GM19043 (cell line): Measurements from ENCODE around the gene GPR39.

Experiments used
- ATAC-seq: cut with Tn5 transposase; IDR thresholded peaks from one replicate; pipeline ENCODE4 v1.9.1; 2021; ENCODE audit warnings: low read depth; ENCODE audit not compliant: unreplicated experiment

Gene GPR39

DNA sequence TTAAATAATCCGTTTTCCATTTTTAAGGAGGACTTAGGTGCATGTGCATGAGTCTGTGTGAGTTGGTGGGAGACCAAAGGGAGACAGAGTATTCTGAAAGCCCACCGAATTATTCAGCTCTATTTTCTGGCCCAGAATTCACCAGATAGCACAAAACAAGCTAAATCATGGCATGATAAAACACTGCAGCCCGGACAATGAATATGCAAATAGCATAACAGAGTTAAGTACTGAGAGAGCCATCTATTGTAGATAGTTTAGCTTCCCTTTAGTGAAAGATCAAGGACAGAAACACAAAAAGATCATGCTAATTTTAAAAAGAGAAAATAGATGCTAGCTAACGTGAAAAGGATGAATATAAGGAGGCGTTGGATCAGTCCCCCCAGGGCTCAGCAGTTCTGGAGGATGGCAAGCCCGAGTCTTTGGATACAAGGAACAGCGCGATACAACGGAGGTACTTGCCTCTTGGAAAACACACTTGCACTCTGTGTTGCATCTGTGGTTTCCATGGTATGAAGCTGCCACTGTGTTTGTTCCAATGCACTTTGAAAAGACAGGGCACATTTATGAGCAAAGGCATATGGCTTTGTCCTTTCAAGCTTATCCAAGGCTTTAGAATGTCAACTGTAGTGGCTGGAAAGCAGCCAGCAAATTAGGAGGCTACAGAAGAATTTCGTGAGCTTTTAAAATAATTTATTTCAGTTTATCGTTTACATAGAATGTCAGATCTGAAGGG, 133.5 kb downstream of the GPR39 start:
- no peak for ATAC-seq

DNA sequence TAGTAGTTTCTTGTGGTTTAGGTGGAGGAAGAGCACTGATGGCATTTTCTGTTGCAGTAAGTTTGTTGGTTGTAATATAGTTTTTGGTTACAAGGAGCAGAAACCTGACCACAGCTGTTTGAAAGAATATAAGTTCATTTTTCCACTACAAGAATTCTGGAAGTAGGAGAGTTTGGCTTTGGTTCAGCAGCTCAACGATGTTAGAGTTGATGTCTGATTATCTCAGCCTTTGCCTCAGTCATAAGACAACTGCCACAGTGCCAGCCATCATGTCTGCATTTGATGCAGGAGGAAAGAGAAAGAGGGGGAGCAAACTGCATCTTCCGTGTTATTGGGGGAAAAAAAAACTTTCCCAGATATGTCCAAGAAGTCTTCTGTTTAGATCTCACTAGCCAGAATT, 134.3 kb downstream of the GPR39 start:
- ATAC-seq, result no peak

DNA sequence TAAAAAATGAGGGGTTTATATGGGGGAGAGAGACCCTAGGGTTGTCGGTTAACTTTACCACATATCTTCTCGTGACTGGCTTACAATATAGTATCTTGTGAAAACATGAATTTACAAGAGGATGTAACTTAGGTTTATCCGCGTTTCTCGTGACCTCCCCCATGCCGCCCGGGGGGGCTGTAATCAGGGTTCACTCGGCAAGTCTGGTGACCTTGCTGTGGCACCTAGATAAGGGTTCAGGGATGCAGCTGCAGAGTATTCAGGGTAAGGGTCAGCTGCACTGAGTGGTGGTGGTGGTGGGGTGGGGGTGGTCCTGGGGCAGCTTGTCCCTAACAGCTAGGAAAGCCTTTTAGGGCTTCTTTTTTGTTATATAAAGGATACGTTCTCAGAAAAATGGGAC, 141.1 kb downstream of the GPR39 start:
- ATAC-seq, result no peak

DNA sequence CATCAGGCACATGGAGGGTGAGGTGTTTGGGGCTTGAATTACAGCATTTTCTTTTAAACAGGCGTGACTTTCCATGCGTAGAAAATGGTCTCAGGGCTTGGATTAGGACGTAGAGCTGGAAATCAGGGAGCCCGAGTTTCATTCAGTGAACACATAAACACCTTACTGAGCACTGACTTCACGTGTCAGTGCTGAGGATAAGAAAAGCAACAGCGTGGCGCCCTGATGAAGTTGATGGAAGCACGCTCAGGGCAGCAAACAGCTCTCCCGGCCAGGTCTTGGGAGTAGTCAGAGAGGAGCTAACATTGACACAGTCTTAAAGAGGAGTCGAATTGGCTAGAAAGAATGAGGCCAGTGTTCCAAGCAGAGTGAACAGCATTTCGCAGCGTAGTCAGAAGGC, 142.7 kb downstream of the GPR39 start:
- no peak for ATAC-seq

DNA sequence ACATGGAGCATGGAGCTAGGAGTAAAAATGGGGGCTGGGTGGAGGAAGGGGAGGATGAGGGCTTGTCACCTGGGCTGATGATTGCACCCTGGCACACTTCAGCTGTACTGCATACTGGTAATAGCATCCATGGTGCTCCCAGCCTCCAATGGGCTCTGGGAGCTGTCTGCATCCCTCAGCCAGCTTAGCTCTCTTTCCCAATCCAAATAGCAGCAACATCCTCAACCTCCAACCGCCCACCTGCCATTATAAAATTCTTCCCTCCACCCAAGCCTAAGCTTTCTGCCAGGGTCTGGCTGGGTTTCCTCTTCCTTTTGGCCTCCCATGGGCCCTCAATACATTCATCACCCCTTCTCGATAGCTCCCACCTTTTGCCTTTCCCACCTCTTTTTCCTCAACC, 143.3 kb downstream of the GPR39 start:
- ATAC-seq, result no peak

DNA sequence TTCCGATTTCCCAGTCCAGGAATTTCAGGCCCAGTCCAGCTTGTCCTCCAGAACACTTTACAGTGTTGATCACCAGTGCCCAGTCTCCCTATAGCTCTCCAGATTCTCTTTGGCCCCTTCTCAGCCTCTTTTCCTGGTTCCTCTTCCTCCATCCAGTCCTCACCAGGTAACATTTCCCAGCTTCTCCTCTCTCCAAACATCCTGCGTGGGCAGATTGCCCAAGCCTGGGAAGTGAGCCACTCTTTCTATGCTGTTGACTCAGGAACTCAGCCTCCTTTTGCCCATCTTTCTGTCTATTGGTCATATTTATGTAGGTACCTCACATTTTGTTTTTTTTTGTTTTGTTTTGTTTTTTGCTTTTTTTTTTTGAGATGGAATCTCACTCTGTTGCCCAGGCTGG, 144.0 kb downstream of the GPR39 start:
- ATAC-seq, result no peak

DNA sequence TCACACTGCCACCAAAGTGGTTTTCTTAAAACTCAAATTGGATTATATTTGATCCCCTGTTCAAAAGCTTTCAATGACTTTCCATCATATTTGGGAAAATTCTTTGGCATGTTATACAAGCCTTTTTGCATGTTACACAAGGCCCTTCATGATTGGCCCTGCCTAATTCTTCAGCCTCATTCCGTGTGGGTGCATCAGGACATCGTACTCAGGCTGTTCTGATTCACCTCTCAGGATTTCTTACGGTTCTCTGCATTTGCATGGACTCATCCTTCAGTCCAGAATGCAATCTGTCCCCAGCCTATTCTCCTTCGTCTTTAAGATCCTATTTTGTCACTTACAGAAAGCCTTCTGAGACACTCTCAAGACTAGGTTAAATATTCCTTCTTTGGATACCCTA, 145.6 kb downstream of the GPR39 start:
- no peak for ATAC-seq

DNA sequence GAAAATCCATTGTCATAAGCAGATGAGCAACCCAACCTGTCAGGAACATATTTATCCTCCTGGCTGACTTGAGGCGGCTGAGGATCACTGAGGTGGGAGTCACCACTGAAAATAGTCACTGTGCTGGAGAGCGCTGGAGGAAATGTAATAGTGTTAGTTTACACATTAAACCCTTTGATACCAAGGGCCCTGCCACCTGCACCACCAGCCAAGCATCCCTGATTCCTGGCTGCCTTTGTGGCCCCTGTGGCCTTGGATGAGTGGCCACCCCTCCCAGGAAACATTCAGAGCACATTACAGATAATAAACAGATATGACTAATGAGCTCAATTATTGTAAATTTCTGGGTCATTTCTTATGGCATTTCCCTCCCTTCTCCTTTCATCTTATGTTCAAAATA, 147.5 kb downstream of the GPR39 start:
- no peak for ATAC-seq

DNA sequence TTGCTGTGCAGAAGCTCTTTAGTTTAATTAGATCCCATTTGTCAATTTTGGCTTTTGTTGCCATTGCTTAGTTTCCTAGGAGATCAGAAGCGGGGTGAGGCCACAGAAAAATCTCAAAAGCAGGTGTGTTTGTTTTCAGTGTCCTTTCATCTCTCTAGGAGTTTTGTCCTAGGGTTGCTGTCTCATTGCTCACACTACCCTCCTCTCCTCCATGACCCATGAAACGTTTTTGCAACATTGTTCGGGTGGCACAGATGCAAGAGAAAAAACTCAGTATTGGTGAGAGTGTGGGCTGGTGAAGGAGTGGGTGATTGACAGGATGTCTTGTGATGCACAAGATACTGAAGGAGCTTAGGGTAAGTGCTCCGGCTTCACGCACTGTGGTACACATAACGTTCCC, 149.8 kb downstream of the GPR39 start:
- ATAC-seq, result no peak

DNA sequence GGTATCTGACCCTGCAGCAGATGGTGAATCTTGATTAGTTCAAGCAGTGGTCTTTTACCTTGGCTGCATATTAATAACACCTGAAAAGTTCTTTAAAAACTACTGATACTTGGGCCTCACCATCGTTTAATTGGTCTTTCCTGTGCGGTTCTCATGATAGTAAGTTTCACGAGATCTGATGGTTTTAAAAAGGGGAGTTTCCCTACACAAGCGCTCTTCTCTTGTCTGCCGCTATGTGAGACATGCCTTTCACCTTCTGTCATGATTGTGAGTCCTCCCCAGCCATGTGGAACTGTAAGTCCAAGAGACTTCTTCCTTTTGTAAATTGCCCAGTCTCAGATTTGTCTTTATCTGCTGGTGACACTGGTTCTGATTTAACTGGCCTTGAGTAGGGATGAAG, 151.1 kb downstream of the GPR39 start:
- no peak for ATAC-seq

DNA sequence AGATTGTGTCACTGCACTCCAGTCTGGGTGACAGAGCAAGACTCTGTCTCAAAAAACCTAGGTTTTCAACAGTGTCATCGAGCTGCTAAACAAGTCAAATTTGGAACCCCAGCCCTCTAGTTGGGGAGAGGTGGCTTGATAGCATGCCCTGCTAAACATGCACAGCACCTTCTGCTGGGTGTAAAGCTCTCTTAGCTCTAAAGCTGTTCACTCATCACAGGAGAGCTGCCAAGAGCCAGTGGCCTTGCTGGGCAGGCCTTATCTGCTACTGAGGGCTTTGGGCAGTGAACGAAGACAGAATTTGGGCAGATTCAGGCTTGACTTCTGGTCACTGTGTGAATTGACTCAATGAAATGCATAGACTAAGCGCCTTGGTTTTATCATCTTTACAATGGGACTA, 152.1 kb downstream of the GPR39 start:
- no peak for ATAC-seq

DNA sequence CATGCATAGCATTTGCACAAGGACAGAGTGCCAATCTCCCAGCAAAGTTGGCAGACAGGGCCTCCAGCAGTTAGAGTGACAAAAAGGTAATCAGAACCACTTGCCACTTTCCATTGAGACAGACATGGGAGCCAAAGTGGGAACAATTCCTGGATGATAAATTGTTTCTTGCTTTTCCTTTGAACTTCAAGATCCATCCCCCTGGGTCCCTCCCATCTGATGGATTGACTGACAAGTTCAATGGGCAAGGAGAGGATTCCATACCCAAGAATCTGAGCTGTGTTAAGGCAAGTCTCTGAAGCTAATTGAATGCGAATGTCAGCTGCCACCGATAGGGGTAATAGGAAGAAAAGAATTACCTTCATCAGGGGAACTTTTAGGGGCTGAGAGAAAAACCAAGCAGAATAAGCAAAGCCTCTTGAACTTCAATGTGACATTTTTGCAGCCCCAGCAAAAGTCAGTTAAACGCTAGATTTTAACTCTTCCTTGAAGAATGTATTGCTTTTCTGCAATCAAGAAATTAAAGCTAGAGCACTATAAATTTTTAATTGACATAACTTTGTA, 156.9 kb downstream of the GPR39 start:
- ATAC-seq, result no peak

DNA sequence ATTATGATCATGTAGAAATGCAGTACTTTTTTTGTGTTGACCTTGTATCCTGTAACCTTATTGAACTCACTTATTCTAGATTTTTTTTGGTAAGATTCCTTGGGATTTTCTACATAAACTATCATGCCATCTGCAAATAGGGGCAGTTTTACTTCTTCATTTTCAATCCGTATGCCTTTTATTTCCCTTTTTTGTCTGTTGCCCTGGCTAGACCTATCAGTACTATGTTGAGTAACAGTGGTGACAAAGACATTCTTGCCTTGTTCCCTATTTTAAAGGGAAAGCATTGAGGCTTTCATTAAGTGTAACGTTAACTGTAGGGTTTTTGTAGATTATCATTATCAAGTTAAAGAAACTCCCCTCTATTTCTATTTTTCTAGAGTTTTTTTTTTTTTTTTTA, 161.1 kb downstream of the GPR39 start:
- ATAC-seq, result no peak

DNA sequence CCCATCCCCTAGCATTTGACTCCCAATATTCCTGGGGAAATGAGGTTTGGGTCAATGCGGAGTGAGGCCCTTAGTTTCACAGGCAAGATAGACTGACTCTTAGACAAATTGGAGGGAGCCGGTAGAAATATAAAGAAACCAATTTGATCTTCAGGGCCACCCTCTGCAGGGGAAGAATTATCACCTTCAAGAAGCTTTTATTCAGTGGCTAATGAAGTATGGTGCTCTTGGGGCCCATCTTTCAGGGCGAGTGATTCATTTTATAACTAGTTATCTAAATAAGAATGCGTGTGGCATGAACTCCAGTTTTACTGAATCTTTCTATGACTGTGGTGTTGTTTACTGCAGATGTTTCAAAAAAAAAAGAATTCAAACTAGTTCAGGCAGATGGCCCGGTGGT, 165.0 kb downstream of the GPR39 start:
- ATAC-seq, result no peak

DNA sequence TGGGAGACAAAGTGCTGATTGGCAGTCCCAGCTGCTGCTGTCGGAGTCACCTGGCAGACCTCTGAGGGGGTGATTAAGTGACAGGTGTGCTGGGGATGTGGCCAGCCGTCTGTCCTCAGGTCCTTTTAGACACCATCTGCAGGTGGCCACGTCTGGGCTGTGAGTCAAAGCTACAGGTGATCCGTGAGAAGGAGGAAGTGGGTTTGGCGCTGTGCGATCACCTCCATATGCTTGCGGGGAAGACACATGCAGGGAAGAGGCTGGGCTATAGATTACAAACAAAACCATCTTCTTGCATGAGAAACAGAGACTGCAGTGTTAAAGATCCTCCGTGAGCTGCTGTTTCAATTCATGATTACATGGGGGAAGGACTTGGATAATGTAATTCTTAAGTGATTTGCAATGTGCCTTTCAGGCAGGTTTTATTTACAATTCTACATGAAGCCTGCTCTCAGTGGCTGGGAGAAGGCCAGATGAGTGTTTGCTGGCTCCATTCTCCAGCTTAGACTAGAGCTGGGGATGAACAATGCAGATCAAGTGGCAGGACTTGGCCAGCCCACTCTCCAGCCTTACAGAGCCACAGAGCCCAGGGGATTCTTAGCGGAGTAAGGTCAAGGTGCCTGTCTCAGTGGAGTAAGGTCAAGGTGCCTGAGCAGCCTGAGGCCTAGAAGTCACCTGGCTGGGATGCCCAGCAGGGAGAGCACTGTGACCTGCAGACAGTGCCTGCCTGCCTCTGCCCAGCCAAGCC, 165.6 kb downstream of the GPR39 start:
- ATAC-seq, result no peak

DNA sequence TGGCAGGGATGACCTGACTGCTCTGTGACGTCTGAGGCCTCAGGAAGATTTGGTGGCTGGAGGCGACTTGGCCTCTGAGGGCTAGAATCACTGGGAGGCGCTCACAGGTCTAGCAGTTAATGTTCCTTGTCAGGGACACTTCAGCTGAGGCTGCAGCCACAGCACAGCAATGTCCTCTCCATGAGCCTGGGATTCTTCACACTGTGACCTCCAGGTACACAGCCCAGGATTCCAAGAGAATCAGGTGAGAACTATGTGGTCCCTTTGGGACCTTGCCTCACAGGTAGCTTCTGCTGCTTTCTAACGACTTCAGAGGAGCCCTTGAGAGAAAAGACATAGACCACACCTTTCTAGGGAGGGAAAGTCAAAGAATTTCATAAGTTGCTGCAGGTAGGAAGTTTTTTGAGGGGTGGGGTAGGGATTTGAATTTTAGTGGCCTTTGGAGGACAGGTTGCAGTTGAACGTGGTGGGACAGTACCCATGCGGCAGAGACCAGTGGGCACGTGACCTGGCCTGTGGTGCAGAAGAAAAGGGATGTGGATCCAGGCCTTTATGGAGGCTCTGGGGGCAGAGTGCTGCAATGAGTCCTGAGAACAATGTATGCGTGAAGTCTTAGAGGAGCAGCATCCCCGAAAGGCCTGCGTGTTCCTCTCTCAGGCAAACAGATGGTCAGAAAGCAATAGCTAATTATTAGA, 167.2 kb downstream of the GPR39 start:
- no peak for ATAC-seq

DNA sequence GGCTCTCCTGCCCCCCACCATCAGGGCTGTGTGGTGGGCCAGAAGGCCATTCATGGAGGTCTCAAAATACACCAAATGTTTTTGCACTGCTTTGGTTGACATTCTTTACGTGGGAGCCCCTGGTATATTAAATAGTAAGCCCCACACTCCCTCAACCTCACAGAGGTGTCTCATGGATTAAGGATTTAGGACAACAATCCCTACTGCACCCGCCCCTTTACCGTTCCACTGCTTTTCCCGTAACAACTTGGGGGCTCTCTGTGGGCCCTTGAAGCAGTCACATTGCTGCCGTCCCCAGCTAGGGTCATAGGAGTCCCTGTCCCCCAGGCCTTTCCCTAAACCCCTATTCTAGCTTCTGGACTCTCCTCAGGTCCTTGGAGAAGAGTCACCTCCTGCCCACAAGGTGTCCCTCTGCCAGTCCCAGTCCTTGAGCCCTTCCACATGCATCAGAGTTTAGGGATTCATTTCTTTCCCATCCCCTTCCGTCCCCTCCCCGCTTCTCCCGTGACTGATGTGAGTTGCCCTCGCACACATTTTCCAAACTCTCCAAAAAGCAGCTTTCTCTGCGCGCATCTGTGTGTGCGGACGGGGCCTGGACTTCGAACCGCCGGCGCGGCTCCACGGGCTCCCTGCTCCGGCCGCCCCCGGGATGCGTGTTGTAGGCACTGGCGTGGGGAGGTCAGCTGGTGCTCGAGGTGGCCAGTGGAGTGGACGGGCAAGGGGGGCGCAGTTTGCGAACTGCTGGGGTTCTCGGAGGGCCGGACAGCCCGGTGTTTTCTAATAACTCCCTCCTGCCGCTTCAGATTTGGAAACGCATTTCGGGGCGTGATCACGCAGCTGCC, 168.6 kb downstream of the GPR39 start:
- no peak for ATAC-seq

DNA sequence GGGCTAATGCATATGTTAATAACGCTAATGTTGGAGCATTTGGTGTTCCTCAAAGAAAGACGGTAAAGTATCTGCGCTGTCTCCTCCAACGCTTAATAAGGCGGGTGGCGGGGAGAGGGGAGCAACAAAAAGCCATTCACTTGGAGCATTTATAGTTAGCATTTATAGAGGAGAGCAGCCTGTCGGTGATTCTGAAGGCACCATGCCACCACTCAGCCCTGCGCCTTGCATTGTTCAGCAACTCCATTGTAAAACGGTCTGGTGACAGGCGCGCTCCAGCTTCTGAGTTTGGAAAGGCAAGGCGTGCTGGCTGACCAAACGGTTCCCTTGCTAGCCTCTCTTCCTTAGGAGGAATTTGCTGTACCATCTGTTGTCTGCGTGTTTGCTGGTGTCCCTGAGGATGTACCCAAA, 169.5 kb downstream of the GPR39 start:
- ATAC-seq, result no peak

DNA sequence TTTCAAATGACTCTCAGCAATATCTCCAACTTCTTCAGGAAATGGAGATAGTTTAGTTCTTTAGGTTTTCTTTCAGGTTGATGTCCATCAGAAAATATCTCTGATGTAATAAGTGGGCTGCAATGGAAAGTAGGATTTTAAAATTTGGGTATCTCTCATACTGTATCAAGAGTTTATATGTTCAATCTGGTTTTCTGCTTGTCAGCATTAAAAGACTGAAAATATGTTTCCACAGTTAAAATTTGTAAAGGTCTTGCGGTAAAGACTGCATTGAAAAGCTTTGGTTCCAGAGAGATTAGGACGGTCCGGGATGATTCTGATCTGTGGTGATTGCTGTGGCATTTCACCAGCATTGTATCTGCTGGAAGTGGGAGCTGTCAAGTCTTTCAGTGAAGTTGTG, 170.2 kb downstream of the GPR39 start:
- ATAC-seq, result no peak

DNA sequence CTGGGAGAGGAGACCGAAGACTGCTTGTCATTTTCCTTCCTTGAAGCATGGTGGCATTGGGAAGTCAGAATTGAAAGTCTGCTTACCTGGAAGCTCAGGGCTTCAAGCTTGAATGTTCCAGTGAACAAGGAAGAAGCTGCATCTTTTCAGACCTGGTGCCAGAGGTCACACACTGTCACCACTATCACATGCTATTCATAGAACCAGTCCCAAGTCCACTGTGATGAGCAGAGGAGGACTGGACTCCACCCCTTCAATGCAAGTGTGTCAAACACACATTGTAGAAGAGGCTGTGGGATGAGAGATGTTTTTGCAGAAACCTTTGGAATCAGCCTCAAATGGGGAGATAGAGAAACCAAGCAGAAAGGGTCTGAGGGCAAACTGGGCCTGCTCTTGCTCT, 172.0 kb downstream of the GPR39 start:
- ATAC-seq, result no peak
